OCI-LY1 (cell line): ENCODE measurements around the gene CASQ1.

Experiments used
- H2AFZ ChIP-seq: fragments of 200-600 bp; sonication (generic), shearing (Covaris generic); 2 replicates; pipeline ENCODE4 v1.6.0; 2014; ENCODE audit warnings: antibody characterized with exemption, mild to moderate bottlenecking, low read length
- H3F3A ChIP-seq: fragments of 200-600 bp; sonication (generic), shearing (Covaris generic); 2 replicates; pipeline ENCODE4 v1.6.0; 2014; ENCODE audit warnings: mild to moderate bottlenecking, antibody characterized with exemption, low read length, moderate library complexity; ENCODE audit not compliant: insufficient read depth
- H3K27ac ChIP-seq: fragments of 200-600 bp; sonication (generic); 2 replicates; pipeline ENCODE4 v1.5.1; 2014; ENCODE audit warnings: low read length, mixed run types, mild to moderate bottlenecking, low read depth; ENCODE audit not compliant: poor library complexity, severe bottlenecking
- H3K27me3 ChIP-seq: fragments of 200-600 bp; sonication (generic); 2 replicates; pipeline ENCODE4 v1.6.0; 2014; ENCODE audit warnings: antibody characterized with exemption, mild to moderate bottlenecking, low read length, moderate library complexity; ENCODE audit not compliant: insufficient read depth
- H3K36me3 ChIP-seq: fragments of 200-600 bp; sonication (generic); 2 replicates; pipeline ENCODE4 v1.6.1; 2014; ENCODE audit warnings: mild to moderate bottlenecking, antibody characterized with exemption, low read length, moderate library complexity, mixed read lengths; ENCODE audit not compliant: insufficient read depth
- H3K4me1 ChIP-seq: fragments of 200-600 bp; sonication (generic); 2 replicates; pipeline ENCODE4 v1.5.1; 2014; ENCODE audit warnings: mild to moderate bottlenecking, low read length, moderate library complexity; ENCODE audit not compliant: insufficient read depth, severe bottlenecking
- H3K4me2 ChIP-seq: fragments of 200-600 bp; sonication (generic), shearing (Covaris generic); 2 replicates; pipeline ENCODE4 v1.6.1; 2014; ENCODE audit warnings: low read length
- H3K4me3 ChIP-seq: fragments of 200-600 bp; sonication (generic); 2 replicates; pipeline ENCODE4 v1.5.1; 2014; ENCODE audit warnings: low read length, low read depth, mild to moderate bottlenecking, mixed read lengths; ENCODE audit not compliant: poor library complexity, severe bottlenecking
- H3K79me2 ChIP-seq: fragments of 200-600 bp; shearing (Covaris generic); 2 replicates; pipeline ENCODE4 v1.6.1; 2016; ENCODE audit warnings: mixed run types, low read length, mixed read lengths; ENCODE audit not compliant: insufficient read depth
- H3K9ac ChIP-seq: fragments of 200-600 bp; sonication (generic), shearing (Covaris generic); 2 replicates; pipeline ENCODE4 v1.6.1; 2014; ENCODE audit warnings: mild to moderate bottlenecking, low read length, mixed read lengths
- H3K9me2 ChIP-seq: fragments of 200-600 bp; sonication (generic), shearing (Covaris generic); 2 replicates; pipeline ENCODE4 v1.6.1; 2014; ENCODE audit warnings: low read depth, mild to moderate bottlenecking, low read length, mixed read lengths
- H3K9me3 ChIP-seq: fragments of 200-600 bp; shearing (Covaris generic); 2 replicates; pipeline ENCODE4 v1.6.1; 2014; ENCODE audit warnings: low read length, mixed read lengths
- H4K20me1 ChIP-seq: fragments of 200-600 bp; sonication (generic), shearing (Covaris generic); 2 replicates; pipeline ENCODE4 v1.6.0; 2016; ENCODE audit warnings: mild to moderate bottlenecking, low read length; ENCODE audit not compliant: insufficient read depth
- CTCF ChIP-seq: fragments of 200-600 bp; sonication (generic), shearing (Covaris generic); IDR thresholded peaks from 2 replicates; pipeline ENCODE4 v1.5.1; 2017; ENCODE audit warnings: mild to moderate bottlenecking, antibody characterized with exemption, low read length, moderate library complexity, mixed read lengths
- EZH2 ChIP-seq: fragments of 200-600 bp; sonication (generic), shearing (Covaris generic); IDR thresholded peaks from 2 replicates; pipeline ENCODE4 v1.8.0; 2017; ENCODE audit warnings: borderline replicate concordance, mixed run types, mild to moderate bottlenecking, antibody characterized with exemption, low read length, moderate library complexity, mixed read lengths

Gene CASQ1

GRCh38 chr1:160158534-160158933 lies 31.8 kb upstream of the CASQ1 start:
- no peaks in the 10 kb centered on the region; the same call in 1 of the 2 replicates for H3K27me3 ChIP-seq
- H3K4me1 ChIP-seq: no peaks in the 10 kb centered on the region
- no peak for TF ChIP-seq EZH2
- no peak for TF ChIP-seq CTCF
- no peak overlapping the region for H3K9ac ChIP-seq
- no peak overlapping the region for H3K4me3 ChIP-seq
- no peak overlapping the region for H2AFZ ChIP-seq
- no peaks in the 10 kb centered on the region for H3K9me3 ChIP-seq
- no peaks in the 10 kb centered on the region for H3K79me2 ChIP-seq
- no peaks in the 10 kb centered on the region for H3K9me2 ChIP-seq
- H3F3A ChIP-seq: no peaks in the 10 kb centered on the region
- no peaks in the 10 kb centered on the region for H4K20me1 ChIP-seq
- H3K36me3 ChIP-seq: no peaks in the 10 kb centered on the region
- no peak overlapping the region for H3K27ac ChIP-seq
- H3K4me2 ChIP-seq: no peak overlapping the region

- no peak overlapping the region for H3K9ac ChIP-seq
Observed at GRCh38 chr1:160159846-160160245, 30.5 kb upstream of the CASQ1 start.

GRCh38 chr1:160161965-160162705 lies 28.2 kb upstream of the CASQ1 start:
- no peaks in the 10 kb centered on the region; the same call in 1 of the 2 replicates for H3K27me3 ChIP-seq
- no peak overlapping the region for H3K27ac ChIP-seq
- no peaks in the 10 kb centered on the region for H3K79me2 ChIP-seq
- no peaks in the 10 kb centered on the region for H4K20me1 ChIP-seq
- H3K4me2 ChIP-seq: no peak overlapping the region
- no peaks in the 10 kb centered on the region for H3K9me2 ChIP-seq
- no peak for TF ChIP-seq EZH2
- TF ChIP-seq CTCF: peak; percentile 40; the same call in 1 of the 2 replicates
- H3K9me3 ChIP-seq: no peaks in the 10 kb centered on the region
- H3K4me3 ChIP-seq: no peak overlapping the region
- H3K36me3 ChIP-seq: no peaks in the 10 kb centered on the region
- H2AFZ ChIP-seq: no peak overlapping the region; the same call in 1 of the 2 replicates
- no peaks in the 10 kb centered on the region for H3K4me1 ChIP-seq
- H3K9ac ChIP-seq: no peak overlapping the region
- no peaks in the 10 kb centered on the region for H3F3A ChIP-seq

More at GRCh38 chr1:160159846-160160245, 30.5 kb upstream of the CASQ1 start:
- no peaks in the 10 kb centered on the region for H3K9me2 ChIP-seq
- no peak overlapping the region for H3K4me3 ChIP-seq
- no peaks in the 10 kb centered on the region; the same call in 1 of the 2 replicates for H3K27me3 ChIP-seq
- H2AFZ ChIP-seq: no peak overlapping the region
- no peaks in the 10 kb centered on the region for H3K4me1 ChIP-seq
- no peaks in the 10 kb centered on the region for H4K20me1 ChIP-seq
- no peaks in the 10 kb centered on the region for H3K9me3 ChIP-seq
- H3K4me2 ChIP-seq: no peak overlapping the region
- H3K79me2 ChIP-seq: no peaks in the 10 kb centered on the region
- TF ChIP-seq CTCF: no peak
- no peak for TF ChIP-seq EZH2
- H3F3A ChIP-seq: no peaks in the 10 kb centered on the region
- no peak overlapping the region for H3K27ac ChIP-seq
- no peaks in the 10 kb centered on the region for H3K36me3 ChIP-seq
